Upper lobe of left lung (tissue), 6 donors: ENCODE results near the gene RRAD. TPM values are rescaled to one million over a fixed set of nuclear protein-coding genes. Genes with fewer than 3 reads are reported as not detected.
A peak's percentile ranks its signal among the peaks of the same experiment; 100 is the strongest.

Experiments used
- ATAC-seq, 2 donors: fragments of 200-7000 bp; cut with Tn5 transposase; one replicate each; pipeline ENCODE4 v1.9.1; 2022; ENCODE audit warnings: mild to moderate bottlenecking in 2 of 2, moderate library complexity in 2 of 2; ENCODE audit not compliant: low FRiP score in 2 of 2
- DNase-seq, 2 donors: peaks; one replicate each; pipeline ENCODE4 v3.0.0-alpha.2; 2019 to 2020
- H3K27ac ChIP-seq, 4 donors: fragments of 200-600 bp; sonication (generic); one replicate each; pipeline ENCODE4 v1.5.1; 2016 to 2019
- H3K27me3 ChIP-seq, 4 donors: fragments of 200-600 bp; sonication (generic); one replicate each; pipeline ENCODE4 v1.5.1; 2017 to 2019
- H3K36me3 ChIP-seq, 4 donors: fragments of 200-600 bp; sonication (generic); one replicate each; pipeline ENCODE4 v1.5.1; 2016 to 2019
- H3K4me1 ChIP-seq, 4 donors: fragments of 200-600 bp; sonication (generic); one replicate each; pipeline ENCODE4 v1.5.1; 2018 to 2019
- H3K4me3 ChIP-seq, 4 donors: fragments of 200-600 bp; sonication (generic); one replicate each; pipeline ENCODE4 v1.5.1; 2017 to 2019; ENCODE audit warnings: mild to moderate bottlenecking in 2 of 4, moderate library complexity in 1 of 4
- H3K9me3 ChIP-seq, 4 donors: fragments of 200-600 bp; sonication (generic); one replicate each; pipeline ENCODE4 v1.5.1; 2018 to 2019
- CTCF ChIP-seq, 6 experiments: fragments of 450-650 bp in 4 of 6; fragments of 200-600 bp in 2 of 6; sonication (generic) in 2 of 6; IDR thresholded peaks; one replicate each; pipeline ENCODE4 v1.5.1; 2016 to 2019; ENCODE audit warnings: antibody characterized with exemption in 6 of 6
- EP300 ChIP-seq, 4 donors: sonication (generic); formaldehyde crosslinking; IDR thresholded peaks; one replicate each; pipeline ENCODE4 v1.5.1; 2017; ENCODE audit warnings: antibody characterized with exemption in 4 of 4, control low read depth in 2 of 4
- POLR2A ChIP-seq, 4 donors: fragments of 450-650 bp; IDR thresholded peaks; one replicate each; pipeline ENCODE4 v1.5.1; 2016 to 2017; ENCODE audit warnings: antibody characterized with exemption in 4 of 4, mild to moderate bottlenecking in 2 of 4
- POLR2AphosphoS5 ChIP-seq, 2 donors: sonication (generic); formaldehyde crosslinking; IDR thresholded peaks; one replicate each; pipeline ENCODE4 v1.5.1; 2017; ENCODE audit warnings: antibody characterized with exemption in 2 of 2
- WGBS, 2 donors: methylation state at CpG; one replicate each; pipeline ENCODE4 v1.1.5; 2017 to 2018; 5-methylcytosine and 5-hydroxymethylcytosine counted together
- total RNA-seq, 6 donors: library from RNA; depleted of rRNA in 4 of 6; stranded (reverse); fragments of >200 nt in 4 of 6; gene quantifications; one replicate each; pipeline versions ENCODE4 v1.1.0 to v1.2.1, GENCODE V29; 2016 to 2021
- donor health status: DM: no; HTN: no; CAD: no; lungs with moderate emphysema.
- donor health status: DM: no; HTN: yes; CAD: no; lungs with severe emphysema.

RRAD gene
- total RNA-seq, 6 donors from 2014 or later = 13.8 to 50.3 (median 47.0) TPM

- Histone ChIP-seq H3K9me3 (no peaks in the 10 kb centered on the region), H3K27ac (peak overlapping the region in 3 of 4 donors; percentile 13 to 91 (median 14)), H3K27me3 (no peaks in the 10 kb centered on the region), H3K4me1 (peaks cover 8 to 48% (median 20%) of the 10 kb centered on the region in 4 donors), H3K36me3 (peaks cover 6 to 25% (median 13%) of the 10 kb centered on the region in 4 donors), H3K4me3 (no peak overlapping the region)
- ATAC-seq (no peak), DNase-seq (no peak)
- WGBS, 2 donors = 91 to 93% methylated on average over 3 of the region's 3 CpGs
- TF ChIP-seq POLR2A (IDR thresholded peaks at IDR 0.05) (no peak), POLR2AphosphoS5 (IDR thresholded peaks at IDR 0.05) (no peak), EP300 (IDR thresholded peaks at IDR 0.05) (no peak), CTCF (IDR thresholded peaks at IDR 0.05) (no peak)
Measured at GRCh38 chr16:66882702-66883101, 42.6 kb downstream of the RRAD start.

DNA sequence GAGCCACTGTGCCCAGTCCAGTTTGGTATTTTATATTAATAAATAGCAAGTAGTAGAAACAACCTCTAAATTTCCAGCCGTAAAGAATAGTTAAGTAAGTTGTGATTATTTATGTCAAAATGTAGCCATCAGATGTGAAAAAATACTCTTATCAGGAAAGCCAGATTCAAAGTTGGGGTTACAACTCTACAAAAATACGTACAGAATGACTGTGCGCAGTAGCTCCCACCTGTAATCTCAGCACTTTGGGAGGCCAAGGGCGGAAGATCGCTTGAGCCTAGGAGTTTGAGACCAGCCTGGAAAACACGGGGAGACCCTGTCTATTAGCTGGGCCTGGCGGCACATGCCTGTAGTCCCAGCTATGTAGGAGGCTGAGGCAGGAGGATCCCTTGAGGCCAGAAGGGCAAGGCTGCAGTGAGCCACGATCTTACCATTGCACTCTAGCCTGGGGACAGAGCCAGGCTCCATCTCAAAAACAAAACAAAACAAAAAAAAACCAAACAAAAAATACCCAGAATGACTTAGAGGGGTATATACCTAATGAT is 43.3 kb downstream of the RRAD start:
- peak overlapping the region in 1 of 4 donors; percentile 91 for H3K27ac ChIP-seq

DNA sequence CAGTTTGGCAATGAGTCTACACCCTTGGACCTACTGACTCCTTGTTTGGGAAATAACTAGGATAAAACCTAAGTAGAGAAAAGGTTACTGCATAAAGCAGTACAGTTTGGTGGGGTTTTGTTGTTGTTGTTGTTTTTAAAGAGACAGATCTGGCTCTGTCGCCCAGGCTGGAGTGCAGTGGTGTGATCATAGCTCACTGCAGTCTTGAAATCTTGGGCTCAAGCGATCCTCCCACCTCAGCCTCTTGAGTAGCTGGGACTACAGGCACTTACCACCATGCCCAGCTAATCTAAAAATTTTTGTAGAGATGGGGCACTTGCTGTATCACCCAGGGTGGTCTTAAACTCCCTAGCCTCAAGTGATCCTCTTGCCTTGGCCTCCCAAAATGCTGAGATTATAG is 43.8 kb downstream of the RRAD start:
- Histone ChIP-seq H3K4me3 (peak overlapping the region in 3 of 4 donors; percentile 65 to 86 (median 82)), H3K27ac (peak overlapping the region in 3 of 4 donors; percentile 77 to 92 (median 91)), H3K9me3 (no peaks in the 10 kb centered on the region), H3K27me3 (no peaks in the 10 kb centered on the region), H3K4me1 (peaks cover 8 to 43% (median 20%) of the 10 kb centered on the region in 4 donors), H3K36me3 (peaks cover 6 to 20% (median 13%) of the 10 kb centered on the region in 4 donors)
- ATAC-seq (no peak), DNase-seq (peak in 1 of 2 donors; percentile 57)
- WGBS, 2 donors = 58% methylated on average over 2 of the region's 2 CpGs
- TF ChIP-seq POLR2AphosphoS5 (IDR thresholded peaks at IDR 0.05) = peak in 1 of 2 donors; percentile 51
- no peak for TF ChIP-seq EP300 (IDR thresholded peaks at IDR 0.05)
- no peak for TF ChIP-seq CTCF (IDR thresholded peaks at IDR 0.05)
- no peak for TF ChIP-seq POLR2A (IDR thresholded peaks at IDR 0.05)

More for the DNA sequence above, 43.3 kb downstream of the RRAD start:
- ATAC-seq (no peak), DNase-seq (no peak)
- peaks cover 6 to 25% (median 13%) of the 10 kb centered on the region in 4 donors for H3K36me3 ChIP-seq
- H3K4me3 ChIP-seq = peak overlapping the region in 1 of 4 donors; percentile 65
- TF ChIP-seq POLR2AphosphoS5 (IDR thresholded peaks at IDR 0.05) = no peak
- no peak for TF ChIP-seq POLR2A (IDR thresholded peaks at IDR 0.05)
- no peak for TF ChIP-seq EP300 (IDR thresholded peaks at IDR 0.05)
- no peak for TF ChIP-seq CTCF (IDR thresholded peaks at IDR 0.05)
- WGBS, 2 donors = 88 to 93% methylated on average over 8 of the region's 8 CpGs
- peaks cover 8 to 48% (median 20%) of the 10 kb centered on the region in 4 donors for H3K4me1 ChIP-seq
- no peaks in the 10 kb centered on the region for H3K27me3 ChIP-seq
- H3K9me3 ChIP-seq = no peaks in the 10 kb centered on the region

- 3 to 4% methylated on average over 14 of the region's 23 CpGs for WGBS, 2 donors
Measured at GRCh38 chr16:66881014-66881417, 44.3 kb downstream of the RRAD start.

More at GRCh38 chr16:66881014-66881417, 44.3 kb downstream of the RRAD start:
- ATAC-seq (peak in 1 of 2 donors; percentile 49), DNase-seq (no peak)
- H3K4me3 ChIP-seq = peak overlapping the region; percentile 31 to 86 (median 74)
- TF ChIP-seq CTCF (IDR thresholded peaks at IDR 0.05) = no peak
- TF ChIP-seq POLR2AphosphoS5 (IDR thresholded peaks at IDR 0.05) = no peak
- TF ChIP-seq POLR2A (IDR thresholded peaks at IDR 0.05) = no peak
- no peak for TF ChIP-seq EP300 (IDR thresholded peaks at IDR 0.05)
- H3K27ac ChIP-seq = peak overlapping the region; percentile 67 to 92 (median 84)
- H3K27me3 ChIP-seq = no peaks in the 10 kb centered on the region
- H3K4me1 ChIP-seq = peaks cover 8 to 38% (median 20%) of the 10 kb centered on the region in 4 donors
- no peaks in the 10 kb centered on the region for H3K9me3 ChIP-seq
- peaks cover 6 to 18% (median 13%) of the 10 kb centered on the region in 4 donors for H3K36me3 ChIP-seq
